8988T (cell line): Measurements from ENCODE around the gene SPACDR.

Experiments
- DNase-seq: peaks from one replicate; pipeline ENCODE4 v3.0.0; 2011

Gene SPACDR

GRCh38 chr7:100407285-100408180 lies 56.5 kb downstream of the SPACDR start:
- DNase-seq, result no peak

DNA sequence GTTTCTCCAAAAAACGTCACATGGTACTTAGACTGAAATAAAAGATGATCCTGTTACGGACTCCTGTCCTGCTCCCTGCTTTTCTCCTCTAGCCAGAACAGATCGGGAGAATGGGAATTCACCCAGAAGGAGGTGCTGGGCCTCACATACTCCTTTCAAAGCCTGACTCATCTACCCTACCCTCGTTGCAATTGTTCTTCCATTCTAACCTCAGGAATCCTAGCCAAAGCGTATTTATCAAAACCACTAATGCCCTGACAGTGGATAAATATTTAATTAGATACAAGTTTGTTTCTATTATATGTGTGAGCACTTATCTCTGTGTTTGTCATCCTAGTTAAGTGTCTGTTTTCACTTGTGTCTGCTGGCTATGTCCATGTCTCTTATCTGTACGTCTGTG lies 57.3 kb downstream of the SPACDR start:
- no peak for DNase-seq
